Dedifferentiated amniotic fluid mesenchymal stem cell (primary cell): ENCODE data around the gene DHX9.
A peak's percentile ranks its signal among the peaks of the same experiment; 100 is the strongest.

Source experiments
- DNase-seq: peaks from one replicate; pipeline ENCODE4 v3.0.0-alpha.2; 2016; ENCODE audit errors: extremely low spot score

The DHX9 gene

GRCh38 chr1:182841368-182841988 lies 2.3 kb downstream of the DHX9 start:
- no peak for DNase-seq

- no peak for DNase-seq
Observed at GRCh38 chr1:182842265-182842664, 3.1 kb downstream of the DHX9 start.

- no peak for DNase-seq
Observed at GRCh38 chr1:182845379-182845778, 6.2 kb downstream of the DHX9 start.

GRCh38 chr1:182845894-182846293 lies 6.7 kb downstream of the DHX9 start:
- no peak for DNase-seq

GRCh38 chr1:182847105-182847504 lies 8.0 kb downstream of the DHX9 start:
- DNase-seq = no peak

- DNase-seq = no peak
Observed at GRCh38 chr1:182848736-182849135, 9.6 kb downstream of the DHX9 start.

GRCh38 chr1:182850319-182850718 lies 11.2 kb downstream of the DHX9 start:
- no peak for DNase-seq

GRCh38 chr1:182851825-182852224 lies 12.7 kb downstream of the DHX9 start:
- DNase-seq = no peak

- peak; percentile 37 for DNase-seq
Observed at GRCh38 chr1:182855911-182856310, 16.8 kb downstream of the DHX9 start.

- no peak for DNase-seq
Observed at GRCh38 chr1:182857212-182857611, 18.1 kb downstream of the DHX9 start.

- no peak for DNase-seq
Observed at GRCh38 chr1:182860658-182861057, 21.5 kb downstream of the DHX9 start.

GRCh38 chr1:182861994-182862393 lies 22.8 kb downstream of the DHX9 start:
- DNase-seq = no peak

- DNase-seq = no peak
Observed at GRCh38 chr1:182862827-182863226, 23.7 kb downstream of the DHX9 start.

- DNase-seq = no peak
Observed at GRCh38 chr1:182863940-182864339, 24.8 kb downstream of the DHX9 start.

- DNase-seq = no peak
Observed at GRCh38 chr1:182867861-182868260, 28.7 kb downstream of the DHX9 start.

GRCh38 chr1:182869241-182869666 lies 30.1 kb downstream of the DHX9 start:
- no peak for DNase-seq

- no peak for DNase-seq
Observed at GRCh38 chr1:182872881-182873280, 33.7 kb downstream of the DHX9 start.

- DNase-seq = no peak
Observed at GRCh38 chr1:182875889-182876288, 36.7 kb downstream of the DHX9 start.

GRCh38 chr1:182877331-182877730 lies 38.2 kb downstream of the DHX9 start:
- no peak for DNase-seq

GRCh38 chr1:182877842-182878241 lies 38.7 kb downstream of the DHX9 start:
- DNase-seq = no peak

- DNase-seq = no peak
Observed at GRCh38 chr1:182884872-182885271, 45.7 kb downstream of the DHX9 start.

- DNase-seq = no peak
Observed at GRCh38 chr1:182885591-182885990, 46.4 kb downstream of the DHX9 start.

- DNase-seq = no peak
Observed at GRCh38 chr1:182886985-182887384, 47.8 kb downstream of the DHX9 start.
